ENCODE data around the gene UACA. TPM values are rescaled to one million over a fixed set of nuclear protein-coding genes. Genes with fewer than 3 reads are reported as not detected.

The UACA gene
- total RNA-seq, 1 experiment from 2014 or later = 38.0 TPM

- no peak overlapping the region for H2BK120ac ChIP-seq (ENCODE audit: low read depth, low read length, poor library complexity, severe bottlenecking)
- no peak overlapping the region for H3K4ac ChIP-seq (ENCODE audit: low read depth, low read length)
- no peaks in the 10 kb centered on the region for H3K9me3 ChIP-seq (ENCODE audit: control insufficient read depth, low read depth, low read length)
- Mint-ChIP-seq H3K4me3 (no peak overlapping the region), H3K9me3 (no peaks in the 10 kb centered on the region), H3K36me3 (ENCODE audit: insufficient read depth in 1 of 3, low read depth in 3 of 3) (peaks cover 0 to 6% (median under 1%) of the 10 kb centered on the region in 3 experiments; a peak in 2 of 7 replicates), H3K27me3 (ENCODE audit: low read depth) (no peaks in the 10 kb centered on the region), H3K4me1 (no peaks in the 10 kb centered on the region), H3K27ac (no peak overlapping the region)
- no peak overlapping the region for H3K23ac ChIP-seq (ENCODE audit: insufficient read length, low read depth, low read length)
- H3K27ac ChIP-seq (ENCODE audit: insufficient read length, low read depth, low read length) = no peak overlapping the region
- H4K20me1 ChIP-seq (ENCODE audit: control insufficient read depth, insufficient read depth, insufficient read length) = no peaks in the 10 kb centered on the region
- no peak overlapping the region for H4K8ac ChIP-seq (replicated peaks; ENCODE audit: insufficient read length, low read depth, low read length)
- WGBS (ENCODE audit: extremely low coverage, insufficient read length, low lambda C conversion rate) = no CpG with 5 or more reads among the region's 2 CpGs
- no peaks in the 10 kb centered on the region for H3K4me1 ChIP-seq (ENCODE audit: insufficient read depth, low read length)
- no peak overlapping the region for H2BK12ac ChIP-seq (ENCODE audit: insufficient read length, low read depth, low read length)
- no peak overlapping the region for H2BK5ac ChIP-seq (ENCODE audit: insufficient read length, low read length)
- TF ChIP-seq CTCF (conservative IDR thresholded peaks at IDR 0.05) = no peak
- H3K4me2 ChIP-seq (ENCODE audit: insufficient read depth, insufficient read length, low read length) = no peak overlapping the region
- H3K79me2 ChIP-seq (ENCODE audit: insufficient read depth, low read length) = no peaks in the 10 kb centered on the region
- no peak overlapping the region for H2BK20ac ChIP-seq (ENCODE audit: low read depth, low read length, poor library complexity, severe bottlenecking)
- DNase-seq = no peak
- no peak overlapping the region for H2BK15ac ChIP-seq (ENCODE audit: low read depth, low read length)
- no peak overlapping the region for H2AFZ ChIP-seq (ENCODE audit: low read length)
- no peak overlapping the region for H3K9ac ChIP-seq (ENCODE audit: extremely low read depth, insufficient read length, low read length)
- H3T11ph ChIP-seq (ENCODE audit: low read length) = no peak overlapping the region
- H4K91ac ChIP-seq (ENCODE audit: insufficient read length, low read depth, low read length) = no peak overlapping the region
- H3K14ac ChIP-seq (ENCODE audit: insufficient read depth, low read length) = no peak overlapping the region
- H3K79me1 ChIP-seq (ENCODE audit: insufficient read depth, low read depth, low read length, poor library complexity, severe bottlenecking) = no peaks in the 10 kb centered on the region
- H3K56ac ChIP-seq (ENCODE audit: insufficient read length, low read depth, low read length) = no peak overlapping the region
- H2AK5ac ChIP-seq (ENCODE audit: insufficient read length, low read length) = no peak overlapping the region
- H3K18ac ChIP-seq (ENCODE audit: insufficient read length, low read depth, low read length) = no peak overlapping the region
- H3K23me2 ChIP-seq (ENCODE audit: insufficient read length, low read depth, low read length, poor library complexity, severe bottlenecking) = no peaks in the 10 kb centered on the region
- no peaks in the 10 kb centered on the region for H3K27me3 ChIP-seq (ENCODE audit: insufficient read depth, low read length)
- H4K5ac ChIP-seq (ENCODE audit: insufficient read length, low read depth, low read length) = no peak overlapping the region
Observed at GRCh38 chr15:70652341-70652740, 111.0 kb downstream of the UACA start.

Data from H9 (cell line).